AG10803 (cell line): ENCODE data around the gene EXOSC6.
"Not testable (repeated sequence)": the region's sequence is repeated elsewhere in the genome, so short reads cannot be mapped to it uniquely, and the experiment has no call there.

ENCODE experiments used
- DNase-seq: peaks from one replicate; pipeline ENCODE4 v3.0.0; 2010; ENCODE audit warnings: low read depth
- H3K4me3 ChIP-seq: 2 replicates; pipeline ENCODE4 v1.5.1; 2011; ENCODE audit warnings: mild to moderate bottlenecking, low read length, control low read depth
- CTCF ChIP-seq: conservative IDR thresholded peaks from 2 replicates; pipeline ENCODE4 v1.5.1; 2011; ENCODE audit warnings: mild to moderate bottlenecking, low read length, control low read depth, inconsistent platforms

Gene EXOSC6

GRCh38 chr16:70252355-70252988 is 732 bp upstream of the EXOSC6 start:
- DNase-seq: peak; percentile 17
- TF ChIP-seq CTCF: peak; percentile 46
- H3K4me3 ChIP-seq: no peak overlapping the region

- peak; percentile 44 for DNase-seq
- H3K4me3 ChIP-seq: peak overlapping the region; percentile 39
- TF ChIP-seq CTCF: no peak
Measured at GRCh38 chr16:70250748-70251628, 752 bp downstream of the EXOSC6 start.

- not testable (repeated sequence) for H3K4me3 ChIP-seq
Measured at GRCh38 chr16:70249697-70250096, 2.0 kb downstream of the EXOSC6 start.

DNA sequence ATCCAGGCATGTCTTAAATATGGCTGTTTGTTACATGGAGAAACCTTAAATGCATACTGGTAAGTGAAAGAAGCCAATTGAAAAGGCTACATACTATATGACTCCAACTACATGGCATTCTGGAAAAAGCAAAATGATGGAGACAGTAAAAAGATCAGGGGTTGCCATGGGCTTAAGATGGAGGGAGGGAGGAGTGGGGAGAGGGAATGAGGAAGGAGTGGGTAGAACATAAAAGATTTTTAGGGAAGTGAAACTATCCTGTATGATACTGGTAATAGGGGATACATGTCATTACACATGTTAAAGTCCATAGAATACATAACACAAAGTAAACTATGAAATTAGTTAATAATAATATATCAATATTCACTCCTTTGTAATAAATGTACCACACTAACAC is 13.0 kb downstream of the EXOSC6 start:
- DNase-seq, H3K4me3 ChIP-seq: not testable (repeated sequence)

More at GRCh38 chr16:70249697-70250096, 2.0 kb downstream of the EXOSC6 start:
- not testable (repeated sequence) for DNase-seq

GRCh38 chr16:70231831-70232230 is 19.9 kb downstream of the EXOSC6 start:
- H3K4me3 ChIP-seq, DNase-seq: not testable (repeated sequence)

DNA sequence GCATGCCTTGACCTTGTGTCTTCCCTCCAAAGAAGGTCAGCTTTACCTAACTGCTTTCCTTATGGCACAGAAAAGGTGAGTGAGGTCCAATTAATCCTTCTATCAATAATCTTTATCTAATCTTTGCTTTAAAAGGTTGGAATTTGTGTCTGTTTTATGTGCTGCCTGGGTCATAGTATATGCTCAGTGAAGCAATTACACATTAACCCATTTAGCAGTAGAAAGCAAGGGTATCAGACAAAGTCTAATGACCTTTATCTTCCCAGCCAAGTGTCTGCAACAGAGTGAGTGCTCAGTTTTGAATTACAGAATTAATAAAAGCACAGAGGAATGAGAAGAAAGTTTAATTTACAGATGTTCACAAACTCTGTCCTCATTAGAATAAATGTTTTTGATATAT is 25.7 kb downstream of the EXOSC6 start:
- not testable (repeated sequence) for DNase-seq, H3K4me3 ChIP-seq

- not testable (repeated sequence) for H3K4me3 ChIP-seq, DNase-seq
Measured at GRCh38 chr16:70225430-70225829, 26.3 kb downstream of the EXOSC6 start.

GRCh38 chr16:70224645-70225044 is 27.1 kb downstream of the EXOSC6 start:
- DNase-seq, H3K4me3 ChIP-seq: not testable (repeated sequence)

- DNase-seq, H3K4me3 ChIP-seq: not testable (repeated sequence)
Measured at GRCh38 chr16:70223971-70224513, 27.7 kb downstream of the EXOSC6 start.

GRCh38 chr16:70223216-70223615 is 28.5 kb downstream of the EXOSC6 start:
- not testable (repeated sequence) for DNase-seq

DNA sequence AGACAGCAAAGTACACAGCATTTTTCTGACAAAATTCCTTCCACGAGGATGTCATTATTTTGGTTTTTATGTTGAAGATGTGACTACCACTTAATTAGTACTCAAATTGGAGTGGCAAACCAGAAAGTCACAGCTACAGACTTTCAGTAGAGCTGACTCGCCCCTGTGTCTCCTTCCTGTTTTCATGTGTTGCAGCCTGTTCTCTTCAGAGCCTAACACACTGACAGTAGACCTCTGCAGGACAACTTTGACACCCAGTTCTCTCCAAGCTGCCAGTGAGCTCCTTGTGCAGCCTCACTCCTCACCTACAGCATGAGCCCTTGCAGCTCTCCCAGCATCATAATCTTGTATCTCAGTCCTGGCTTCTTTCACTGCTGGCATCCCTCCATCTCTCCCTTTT is 29.2 kb downstream of the EXOSC6 start:
- not testable (repeated sequence) for H3K4me3 ChIP-seq, DNase-seq

More at GRCh38 chr16:70223216-70223615, 28.5 kb downstream of the EXOSC6 start:
- not testable (repeated sequence) for H3K4me3 ChIP-seq

DNA sequence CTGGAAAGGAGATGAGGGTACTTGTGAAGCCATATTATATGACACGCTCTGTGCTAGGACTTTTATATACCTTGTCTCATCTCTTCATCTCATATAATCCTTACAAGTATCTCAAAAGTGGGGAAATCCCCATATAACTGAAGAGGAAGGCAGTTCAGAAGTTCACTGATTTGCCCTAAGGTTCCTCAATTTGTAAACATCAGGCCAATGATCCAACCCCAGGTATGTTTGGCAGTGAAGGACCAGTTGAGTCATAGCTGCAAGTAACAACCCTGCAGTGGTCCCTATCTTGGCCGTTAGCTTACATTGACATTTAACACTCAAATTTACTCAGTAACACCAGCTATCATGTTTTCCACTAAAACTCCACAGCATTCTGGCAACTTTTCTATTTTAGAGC is 33.2 kb downstream of the EXOSC6 start:
- DNase-seq, H3K4me3 ChIP-seq: not testable (repeated sequence)

DNA sequence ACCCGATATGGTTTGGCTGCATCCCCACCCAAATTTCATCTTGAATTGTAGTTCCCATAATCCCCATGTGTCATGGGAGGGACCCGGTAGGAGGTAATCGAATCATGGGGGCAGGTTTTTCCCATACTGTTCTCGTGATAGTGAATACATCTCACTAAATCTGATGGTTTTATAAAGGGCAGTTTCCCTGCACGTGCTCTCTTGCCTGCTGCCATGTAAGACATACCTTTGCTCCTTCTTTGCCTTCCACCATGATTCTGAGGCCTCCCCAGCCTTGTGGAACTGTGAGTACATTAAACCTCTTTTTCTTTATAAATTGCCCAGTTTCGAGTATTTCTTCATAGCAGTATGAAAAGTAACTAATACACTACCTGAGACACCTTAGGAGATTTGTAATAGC is 45.4 kb downstream of the EXOSC6 start:
- DNase-seq, H3K4me3 ChIP-seq: not testable (repeated sequence)

GRCh38 chr16:70204668-70205405 is 46.9 kb downstream of the EXOSC6 start:
- not testable (repeated sequence) for H3K4me3 ChIP-seq, DNase-seq

- not testable (repeated sequence) for H3K4me3 ChIP-seq, DNase-seq
Measured at GRCh38 chr16:70204010-70204409, 47.7 kb downstream of the EXOSC6 start.

- DNase-seq, H3K4me3 ChIP-seq: not testable (repeated sequence)
Measured at GRCh38 chr16:70203508-70203907, 48.2 kb downstream of the EXOSC6 start.

GRCh38 chr16:70200063-70200462 is 51.7 kb downstream of the EXOSC6 start:
- DNase-seq: not testable (repeated sequence)

More at GRCh38 chr16:70200063-70200462, 51.7 kb downstream of the EXOSC6 start:
- not testable (repeated sequence) for H3K4me3 ChIP-seq
